SU-DHL-6 (cell line): Measurements from ENCODE around the gene MAST4.

Source experiments
- CTCF ChIP-seq: fragments of 200-600 bp; sonication (generic); IDR thresholded peaks from one replicate; pipeline ENCODE4 v1.5.1; 2017; ENCODE audit warnings: antibody characterized with exemption, mild to moderate bottlenecking, low read length, moderate library complexity; ENCODE audit not compliant: insufficient read depth, poor library complexity, severe bottlenecking
- EZH2phosphoT487 ChIP-seq: fragments of 200-600 bp; sonication (generic), shearing (Covaris generic); conservative IDR thresholded peaks from 2 replicates; pipeline ENCODE4 v1.6.1; 2018; ENCODE audit warnings: mild to moderate bottlenecking, antibody characterized with exemption, low read length, moderate library complexity, mixed read lengths

- no peak for TF ChIP-seq CTCF
- no peak for TF ChIP-seq EZH2phosphoT487
Measured at GRCh38 chr5:66560371-66560770, 35.8 kb upstream of the MAST4 start.
